PC-3 (cell line): ENCODE results near the gene SPOP. TPM values are rescaled to one million over a fixed set of nuclear protein-coding genes. Genes with fewer than 3 reads are reported as not detected.

ENCODE experiments used
- ATAC-seq: fragments of 200-7000 bp; cut with Tn5 transposase; 2 replicates; pipeline ENCODE4 v1.9.1; 2020; ENCODE audit warnings: mild to moderate bottlenecking, moderate library complexity
- BruUV-seq: library from RNA; stranded (reverse); fragments of 400-500 nt; replicated peaks from 2 replicates; lab custom pipeline; 2021; lab: Mats Ljungman, UMichigan
- CTCF ChIA-PET: fragments of 300-600 bp; sonication (Branson Sonifier 250); formaldehyde crosslinking; loops from one replicate; lab custom pipeline; 2022; ENCODE audit warnings: antibody characterized with exemption; lab: Charles Lee
- POLR2A ChIA-PET: fragments of 300-600 bp; sonication (Branson Sonifier 250); formaldehyde crosslinking; loops from one replicate; lab custom pipeline; 2022; ENCODE audit warnings: antibody characterized with exemption; ENCODE audit not compliant: unreplicated experiment; lab: Charles Lee
- DNase-seq: peaks from one replicate; pipeline ENCODE4 v3.0.0-alpha.2; 2015
- H2AFZ ChIP-seq: fragments of 300-600 bp; sonication (generic); 2 replicates; pipeline ENCODE4 v1.6.0; 2016; ENCODE audit warnings: antibody characterized with exemption, low read length
- H3F3A ChIP-seq: fragments of 300-600 bp; sonication (generic); one replicate; pipeline ENCODE4 v1.6.0; 2017; ENCODE audit warnings: antibody characterized with exemption, low read length, control low read depth, mild to moderate bottlenecking; ENCODE audit not compliant: unreplicated experiment
- H3K27ac ChIP-seq: fragments of 300-600 bp; sonication (generic); 2 replicates; pipeline ENCODE4 v1.5.1; 2016; ENCODE audit warnings: mild to moderate bottlenecking, low read length
- H3K27me3 ChIP-seq: fragments of 300-600 bp; sonication (generic); 2 replicates; pipeline ENCODE4 v1.6.1; 2016; ENCODE audit warnings: low read length, mixed read lengths
- H3K36me3 ChIP-seq: fragments of 300-600 bp; sonication (generic); 2 replicates; pipeline ENCODE4 v1.6.1; 2016; ENCODE audit warnings: low read depth, mixed run types, low read length, mixed read lengths
- H3K4me1 ChIP-seq: fragments of 300-600 bp; sonication (generic); 2 replicates; pipeline ENCODE4 v1.5.1; 2016; ENCODE audit warnings: low read length; ENCODE audit not compliant: insufficient read depth
- H3K4me2 ChIP-seq: fragments of 300-600 bp; sonication (generic); 2 replicates; pipeline ENCODE4 v1.6.0; 2016; ENCODE audit warnings: low read length
- H3K4me3 ChIP-seq: fragments of 300-600 bp; sonication (generic); 2 replicates; pipeline ENCODE4 v1.5.1; 2016; ENCODE audit warnings: mild to moderate bottlenecking, low read length, mixed read lengths
- H3K79me2 ChIP-seq: fragments of 300-600 bp; sonication (generic); 2 replicates; pipeline ENCODE4 v1.6.1; 2017; ENCODE audit warnings: low read length, mixed read lengths
- H3K9ac ChIP-seq: fragments of 300-600 bp; sonication (generic); 2 replicates; pipeline ENCODE4 v1.6.0; 2016; ENCODE audit warnings: mild to moderate bottlenecking, low read length
- H3K9me2 ChIP-seq: fragments of 300-600 bp; sonication (generic); replicated peaks from 2 replicates; pipeline ENCODE4 v1.6.1; 2016; ENCODE audit warnings: mixed run types, low read length, mixed read lengths
- H3K9me3 ChIP-seq: fragments of 300-600 bp; sonication (generic); 2 replicates; pipeline ENCODE4 v1.6.1; 2016; ENCODE audit warnings: low read length, mixed read lengths
- H4K20me1 ChIP-seq: fragments of 300-600 bp; sonication (generic); 2 replicates; pipeline ENCODE4 v1.6.1; 2016; ENCODE audit warnings: low read length, mixed read lengths
- EZH2 ChIP-seq: fragments of 300-600 bp; sonication (generic); IDR thresholded peaks from one replicate; pipeline ENCODE4 v1.6.1; 2017; ENCODE audit warnings: antibody characterized with exemption, mild to moderate bottlenecking, low read length; ENCODE audit not compliant: unreplicated experiment
- EZH2phosphoT487 ChIP-seq: fragments of 300-600 bp; sonication (generic); IDR thresholded peaks from 2 replicates; pipeline ENCODE4 v1.6.1; 2018; ENCODE audit warnings: mild to moderate bottlenecking, antibody characterized with exemption, low read length, borderline replicate concordance
- intact Hi-C: fragments of 100-400 bp; cut with micrococcal nuclease; formaldehyde crosslinking; loops from 2 replicates; pipeline ENCODE4 v1.9.0; 2023
- total RNA-seq: library from RNA; depleted of rRNA; stranded (reverse); fragments of >200 nt; gene quantifications from 2 replicates; pipeline ENCODE4 v1.2.3, GENCODE V29; 2014
- TF ChIP-seq, protein P1 (sequence below): fragments of 300-600 bp; sonication (generic); conservative IDR thresholded peaks from 2 replicates; pipeline ENCODE4 v1.5.1; 2017; ENCODE audit warnings: antibody characterized with exemption, low read depth, mild to moderate bottlenecking, low read length

SPOP gene
- total RNA-seq, 1 experiment from 2014 or later = 54.7 TPM

- no peak for DNase-seq
Measured at GRCh38 chr17:49610883-49611584, 66.9 kb downstream of the SPOP start.

GRCh38 chr17:49604314-49604869 lies 73.5 kb downstream of the SPOP start:
- intact Hi-C loops = no loop called here
- Histone ChIP-seq H3K79me2 (no peaks in the 10 kb centered on the region), H3F3A (no peaks in the 10 kb centered on the region), H3K4me1 (no peaks in the 10 kb centered on the region), H4K20me1 (no peaks in the 10 kb centered on the region), H3K27ac (no peak overlapping the region), H3K4me2 (no peak overlapping the region), H3K4me3 (no peak overlapping the region), H3K9ac (no peak overlapping the region), H2AFZ (no peak overlapping the region), H3K27me3 (no peaks in the 10 kb centered on the region), H3K9me3 (no peaks in the 10 kb centered on the region), H3K9me2 (no peaks in the 10 kb centered on the region), H3K36me3 (peaks cover 48% of the 10 kb centered on the region)
- BruUV-seq = no TSS peak
- CTCF ChIA-PET = no interaction called here
- POLR2A ChIA-PET = no interaction called here
- DNase-seq (no peak), ATAC-seq (no peak)
- TF ChIP-seq EZH2 = no peak
- TF ChIP-seq, protein P1, sequence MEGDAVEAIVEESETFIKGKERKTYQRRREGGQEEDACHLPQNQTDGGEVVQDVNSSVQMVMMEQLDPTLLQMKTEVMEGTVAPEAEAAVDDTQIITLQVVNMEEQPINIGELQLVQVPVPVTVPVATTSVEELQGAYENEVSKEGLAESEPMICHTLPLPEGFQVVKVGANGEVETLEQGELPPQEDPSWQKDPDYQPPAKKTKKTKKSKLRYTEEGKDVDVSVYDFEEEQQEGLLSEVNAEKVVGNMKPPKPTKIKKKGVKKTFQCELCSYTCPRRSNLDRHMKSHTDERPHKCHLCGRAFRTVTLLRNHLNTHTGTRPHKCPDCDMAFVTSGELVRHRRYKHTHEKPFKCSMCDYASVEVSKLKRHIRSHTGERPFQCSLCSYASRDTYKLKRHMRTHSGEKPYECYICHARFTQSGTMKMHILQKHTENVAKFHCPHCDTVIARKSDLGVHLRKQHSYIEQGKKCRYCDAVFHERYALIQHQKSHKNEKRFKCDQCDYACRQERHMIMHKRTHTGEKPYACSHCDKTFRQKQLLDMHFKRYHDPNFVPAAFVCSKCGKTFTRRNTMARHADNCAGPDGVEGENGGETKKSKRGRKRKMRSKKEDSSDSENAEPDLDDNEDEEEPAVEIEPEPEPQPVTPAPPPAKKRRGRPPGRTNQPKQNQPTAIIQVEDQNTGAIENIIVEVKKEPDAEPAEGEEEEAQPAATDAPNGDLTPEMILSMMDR = no peak
- TF ChIP-seq EZH2phosphoT487 = no peak

More at GRCh38 chr17:49610883-49611584, 66.9 kb downstream of the SPOP start:
- Histone ChIP-seq H3K9ac (no peak overlapping the region), H3K79me2 (no peaks in the 10 kb centered on the region), H4K20me1 (no peaks in the 10 kb centered on the region), H3K4me1 (no peaks in the 10 kb centered on the region), H3K9me2 (no peaks in the 10 kb centered on the region), H3F3A (no peaks in the 10 kb centered on the region), H3K4me3 (no peak overlapping the region), H3K27me3 (no peaks in the 10 kb centered on the region), H2AFZ (no peak overlapping the region), H3K27ac (no peak overlapping the region), H3K4me2 (no peak overlapping the region), H3K36me3 (peaks cover 27% of the 10 kb centered on the region; the same call in 1 of the 2 replicates), H3K9me3 (no peaks in the 10 kb centered on the region)
- ChIA-PET POLR2A (no interaction called here), CTCF (no interaction called here)
- intact Hi-C loops = no loop called here
- TF ChIP-seq EZH2 = no peak
- TF ChIP-seq, protein P1 = no peak
- TF ChIP-seq EZH2phosphoT487 = no peak
- BruUV-seq = no TSS peak
- ATAC-seq = no peak

DNA sequence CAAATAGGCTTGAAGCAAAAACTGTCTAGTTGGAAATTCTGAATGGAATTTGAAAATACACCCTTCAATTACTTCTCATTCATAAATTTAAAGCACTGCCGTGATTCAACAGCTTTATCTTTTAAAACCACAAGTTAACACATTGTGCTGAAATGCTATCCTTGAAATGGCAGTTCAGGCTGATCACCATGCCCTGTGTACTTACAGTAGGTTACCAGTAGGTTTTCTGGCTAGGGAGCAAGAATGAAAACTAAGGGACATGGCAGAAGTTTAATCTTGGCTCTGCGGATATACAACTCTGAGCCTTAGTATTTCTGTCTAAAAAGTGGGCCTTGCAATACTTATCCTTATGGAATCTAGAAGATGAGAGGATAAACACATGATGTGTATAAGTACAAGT lies 74.2 kb downstream of the SPOP start:
- H3K36me3 ChIP-seq = peaks cover 52% of the 10 kb centered on the region
- no peaks in the 10 kb centered on the region for H3K4me1 ChIP-seq
- TF ChIP-seq EZH2phosphoT487 (no peak), EZH2 (no peak)
- TF ChIP-seq, protein P1 = no peak
- H3K27ac ChIP-seq = no peak overlapping the region
- H3K27me3 ChIP-seq = no peaks in the 10 kb centered on the region
- intact Hi-C loops = no loop called here
- no TSS peak for BruUV-seq
- no peak overlapping the region for H3K4me2 ChIP-seq
- H3K4me3 ChIP-seq = no peak overlapping the region
- H2AFZ ChIP-seq = no peak overlapping the region
- no peaks in the 10 kb centered on the region for H3K9me2 ChIP-seq
- ATAC-seq (no peak), DNase-seq (no peak)
- ChIA-PET POLR2A (no interaction called here), CTCF (no interaction called here)
- H3K9me3 ChIP-seq = no peaks in the 10 kb centered on the region
- no peak overlapping the region for H3K9ac ChIP-seq
- no peaks in the 10 kb centered on the region for H3F3A ChIP-seq
- H4K20me1 ChIP-seq = no peaks in the 10 kb centered on the region
- no peaks in the 10 kb centered on the region for H3K79me2 ChIP-seq
